Stimulated activated CD4-positive, alpha-beta T cell treated with anti-CD3 and anti-CD28 coated beads, Interleukin-12 subunit alpha, Interleukin-12 subunit beta, amount 100 ng/mL, for 4 hours (primary cell): ENCODE data around the gene PTPRM.
"Not testable (repeated sequence)": the region's sequence is repeated elsewhere in the genome, so short reads cannot be mapped to it uniquely, and the experiment has no call there.

Experiments
- DNase-seq: peaks from one replicate; pipeline ENCODE4 v3.0.0-alpha.2; 2020

The PTPRM gene

GRCh38 chr18:8423051-8423557 lies 856.0 kb downstream of the PTPRM start:
- DNase-seq: no peak

GRCh38 chr18:8424481-8424880 lies 857.4 kb downstream of the PTPRM start:
- DNase-seq: no peak

- DNase-seq: no peak
Observed at GRCh38 chr18:8424917-8425725, 858.0 kb downstream of the PTPRM start.

- peak; percentile 7 for DNase-seq
Observed at GRCh38 chr18:8426401-8426800, 859.3 kb downstream of the PTPRM start.

GRCh38 chr18:8427339-8427738 lies 860.2 kb downstream of the PTPRM start:
- DNase-seq: no peak

- DNase-seq: no peak
Observed at GRCh38 chr18:8428951-8429350, 861.8 kb downstream of the PTPRM start.

GRCh38 chr18:8431036-8431435 lies 863.9 kb downstream of the PTPRM start:
- no peak for DNase-seq

GRCh38 chr18:8433323-8433722 lies 866.2 kb downstream of the PTPRM start:
- no peak for DNase-seq

GRCh38 chr18:8433771-8434170 lies 866.7 kb downstream of the PTPRM start:
- no peak for DNase-seq

- no peak for DNase-seq
Observed at GRCh38 chr18:8435376-8435775, 868.3 kb downstream of the PTPRM start.

GRCh38 chr18:8439055-8439454 lies 871.9 kb downstream of the PTPRM start:
- DNase-seq: no peak

- DNase-seq: no peak
Observed at GRCh38 chr18:8443505-8443904, 876.4 kb downstream of the PTPRM start.

- DNase-seq: not testable (repeated sequence)
Observed at GRCh38 chr18:8446936-8447335, 879.8 kb downstream of the PTPRM start.

- no peak for DNase-seq
Observed at GRCh38 chr18:8448130-8448529, 881.0 kb downstream of the PTPRM start.

- DNase-seq: no peak
Observed at GRCh38 chr18:8450013-8450412, 882.9 kb downstream of the PTPRM start.

GRCh38 chr18:8450898-8451665 lies 884.0 kb downstream of the PTPRM start:
- DNase-seq: no peak

GRCh38 chr18:8453528-8453927 lies 886.4 kb downstream of the PTPRM start:
- DNase-seq: no peak

- DNase-seq: no peak
Observed at GRCh38 chr18:8454136-8454535, 887.0 kb downstream of the PTPRM start.

GRCh38 chr18:8455661-8456614 lies 888.8 kb downstream of the PTPRM start:
- DNase-seq: no peak
